Stimulated activated effector memory CD8-positive, alpha-beta T cell treated with anti-CD3 and anti-CD28 coated beads, Interleukin-12 subunit alpha, Interleukin-12 subunit beta, amount 100 ng/mL, for 72 hours (primary cell): Measurements from ENCODE around the gene RAB6B.
A peak's percentile ranks its signal among the peaks of the same experiment; 100 is the strongest.

Experiments used
- ATAC-seq: fragments of 150-1000 bp; cut with Tn5 transposase; 2 replicates; pipeline ENCODE4 v1.10.0; 2021
- DNase-seq, 2 donors: peaks; one replicate each; pipeline ENCODE4 v3.0.0; 2021 to 2022; ENCODE audit warnings: low spot score in 2 of 2
- H3K27ac Mint-ChIP-seq: one replicate; pipeline ENCODE4 v1.8.0; 2022; ENCODE audit warnings: mild to moderate bottlenecking, mixed read lengths
- H3K36me3 Mint-ChIP-seq: one replicate; pipeline ENCODE4 v1.8.0; 2022; ENCODE audit warnings: mild to moderate bottlenecking, mixed read lengths
- H3K4me1 Mint-ChIP-seq: one replicate; pipeline ENCODE4 v1.8.0; 2022; ENCODE audit warnings: mixed read lengths
- H3K4me3 Mint-ChIP-seq: one replicate; pipeline ENCODE4 v1.8.0; 2022; ENCODE audit warnings: mild to moderate bottlenecking, mixed read lengths
- H3K9me3 Mint-ChIP-seq: one replicate; pipeline ENCODE4 v1.8.0; 2022; ENCODE audit warnings: mixed read lengths

RAB6B gene

DNA sequence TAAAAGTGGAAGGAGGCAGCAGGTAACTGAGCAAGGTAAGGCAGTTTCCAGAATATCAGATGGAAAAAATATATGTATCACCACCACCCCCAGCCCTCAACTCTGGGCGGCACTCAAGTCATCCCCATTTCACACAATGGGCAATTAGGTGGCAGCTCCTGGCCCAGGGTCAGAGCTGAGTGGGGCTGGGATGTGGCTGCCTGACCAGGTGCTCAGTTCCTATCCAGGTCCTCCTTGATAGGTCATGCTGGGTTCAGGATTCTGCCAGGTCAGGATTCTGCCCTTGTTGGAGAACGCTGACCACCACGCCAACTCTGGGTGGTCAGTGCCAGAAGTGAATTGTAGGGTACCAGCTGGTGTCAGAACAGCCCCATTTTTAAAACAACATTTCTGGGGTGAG, 29.5 kb downstream of the RAB6B start:
- Mint-ChIP-seq H3K36me3 (no peaks in the 10 kb centered on the region), H3K9me3 (no peaks in the 10 kb centered on the region), H3K4me1 (no peaks in the 10 kb centered on the region), H3K27ac (no peak overlapping the region), H3K4me3 (no peak overlapping the region)
- no peak for DNase-seq
- ATAC-seq: no peak

DNA sequence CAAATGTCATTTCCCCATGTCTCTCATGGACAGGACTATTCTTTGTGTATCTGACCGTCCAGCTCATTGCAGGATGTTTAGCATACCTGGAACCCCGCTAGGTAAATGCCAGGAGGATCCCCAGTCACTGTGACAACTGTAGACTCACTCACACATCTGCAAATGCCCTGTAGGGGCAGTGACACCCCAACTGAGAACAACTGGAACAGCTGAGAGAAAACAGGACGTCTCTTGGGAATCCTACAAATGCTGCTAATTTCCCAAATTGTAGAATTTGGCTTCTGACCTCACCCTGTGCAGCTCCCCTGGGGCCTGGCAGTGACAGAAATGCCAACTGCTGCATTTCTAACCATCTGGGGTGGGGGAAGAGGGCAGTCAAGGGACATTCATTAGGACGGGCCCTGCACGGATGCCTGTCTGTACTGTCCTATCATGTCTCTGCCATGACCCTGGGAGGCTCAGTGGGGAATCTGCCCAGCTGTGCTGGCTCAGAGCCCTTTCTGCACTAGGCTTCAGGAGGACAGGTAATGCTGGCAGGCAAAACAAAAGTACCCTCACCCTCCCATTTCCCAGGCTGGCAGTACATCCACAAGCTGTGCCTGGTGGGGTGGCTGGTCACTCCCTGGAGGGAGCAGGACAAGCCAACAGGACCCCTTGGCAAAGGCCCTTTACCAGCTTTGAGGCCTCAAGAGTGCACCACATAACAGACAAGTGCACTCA, 30.4 kb downstream of the RAB6B start:
- H3K27ac Mint-ChIP-seq: no peak overlapping the region
- no peak overlapping the region for H3K4me3 Mint-ChIP-seq
- no peaks in the 10 kb centered on the region for H3K4me1 Mint-ChIP-seq
- no peaks in the 10 kb centered on the region for H3K36me3 Mint-ChIP-seq
- H3K9me3 Mint-ChIP-seq: no peaks in the 10 kb centered on the region
- DNase-seq: no peak
- no peak for ATAC-seq

DNA sequence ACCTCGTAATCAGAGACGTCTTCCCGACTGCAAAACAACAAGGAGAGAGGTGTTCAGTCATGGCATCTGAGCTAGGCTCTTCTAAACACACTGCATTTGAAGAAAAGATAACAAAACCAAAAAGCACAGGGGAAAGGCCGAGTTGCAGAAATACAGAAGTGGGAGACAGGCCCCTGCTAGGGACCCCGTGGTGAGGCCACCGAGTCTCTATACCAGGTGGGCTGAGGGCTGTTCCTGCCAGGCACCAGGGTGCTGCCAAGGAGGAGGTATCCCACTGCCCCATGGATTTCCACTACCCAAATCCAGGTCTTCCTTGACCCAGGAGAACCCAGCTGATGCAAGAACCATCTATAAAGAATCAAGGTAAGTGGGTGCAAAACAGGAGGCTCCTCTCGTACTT, 31.1 kb downstream of the RAB6B start:
- DNase-seq (no peak), ATAC-seq (no peak)
- Mint-ChIP-seq H3K27ac (no peak overlapping the region), H3K9me3 (no peaks in the 10 kb centered on the region), H3K36me3 (no peaks in the 10 kb centered on the region), H3K4me3 (no peak overlapping the region), H3K4me1 (no peaks in the 10 kb centered on the region)

DNA sequence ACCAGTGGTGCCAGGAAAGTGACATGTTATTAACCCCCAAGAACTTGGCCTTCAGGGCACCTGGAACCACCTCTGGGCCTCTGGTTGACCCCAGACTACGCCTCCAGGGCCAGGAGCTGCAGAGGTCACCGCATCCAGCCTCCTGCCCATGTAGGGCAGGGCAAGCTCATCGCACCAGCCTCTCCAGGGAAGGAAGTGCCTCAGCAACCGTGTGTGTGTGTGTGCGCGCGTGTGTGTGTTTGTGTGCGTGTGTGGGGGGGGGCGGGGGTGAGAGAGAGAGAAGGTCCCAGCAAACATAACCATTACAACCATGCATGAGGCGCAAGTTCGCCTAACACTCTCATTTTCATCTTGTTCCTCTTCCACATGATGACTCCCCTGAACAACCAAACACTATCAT, 31.8 kb downstream of the RAB6B start:
- H3K9me3 Mint-ChIP-seq: no peaks in the 10 kb centered on the region

DNA sequence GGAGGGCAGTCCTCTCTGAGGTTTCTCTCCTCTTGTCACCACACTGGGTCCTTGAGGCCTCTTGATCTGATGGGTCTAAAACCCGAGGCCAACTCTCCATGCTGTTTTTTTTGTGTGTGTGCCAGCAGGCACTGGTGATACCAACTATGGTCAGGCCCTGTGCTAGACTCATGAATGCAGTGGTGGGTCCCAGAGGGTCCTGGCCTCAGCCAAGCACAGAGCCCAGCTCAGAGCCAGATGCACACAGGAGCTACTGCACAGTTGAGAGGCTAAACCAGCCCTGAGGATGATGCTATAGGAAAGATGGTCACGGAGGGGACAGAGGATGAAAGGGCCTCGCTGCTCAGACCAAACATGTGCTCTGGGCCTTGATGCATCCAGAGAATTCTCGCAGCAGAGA, 33.5 kb downstream of the RAB6B start:
- DNase-seq: no peak
- H3K4me3 Mint-ChIP-seq: no peak overlapping the region
- H3K27ac Mint-ChIP-seq: no peak overlapping the region
- peaks cover 14% of the 10 kb centered on the region for H3K4me1 Mint-ChIP-seq
- ATAC-seq: no peak
- no peaks in the 10 kb centered on the region for H3K36me3 Mint-ChIP-seq
- no peaks in the 10 kb centered on the region for H3K9me3 Mint-ChIP-seq

More for the DNA sequence above, 31.8 kb downstream of the RAB6B start:
- no peak overlapping the region for H3K4me3 Mint-ChIP-seq
- H3K4me1 Mint-ChIP-seq: no peaks in the 10 kb centered on the region
- no peaks in the 10 kb centered on the region for H3K36me3 Mint-ChIP-seq
- ATAC-seq: no peak
- no peak overlapping the region for H3K27ac Mint-ChIP-seq
- DNase-seq: no peak

DNA sequence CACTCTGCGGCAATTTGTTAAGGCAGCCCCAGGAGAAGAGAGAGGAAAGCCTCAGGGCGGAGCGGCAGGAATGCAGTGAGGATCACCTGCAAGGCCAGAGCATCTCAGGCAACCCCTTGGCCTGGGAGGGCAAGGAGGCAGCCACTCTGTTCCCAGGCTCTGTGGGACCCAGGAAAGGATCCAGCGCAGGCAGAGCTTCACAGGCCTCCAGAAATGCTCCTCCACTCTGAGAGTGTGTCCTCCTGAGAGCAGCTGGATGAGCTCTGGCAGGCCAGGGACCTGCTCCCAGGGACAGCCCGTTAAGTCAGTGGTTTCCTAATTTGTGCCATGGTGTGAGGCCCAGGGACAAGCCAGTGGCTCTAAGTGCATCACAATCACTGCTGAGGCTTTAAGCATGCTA, 35.2 kb downstream of the RAB6B start:
- ATAC-seq: no peak
- H3K4me1 Mint-ChIP-seq: peaks cover 14% of the 10 kb centered on the region

DNA sequence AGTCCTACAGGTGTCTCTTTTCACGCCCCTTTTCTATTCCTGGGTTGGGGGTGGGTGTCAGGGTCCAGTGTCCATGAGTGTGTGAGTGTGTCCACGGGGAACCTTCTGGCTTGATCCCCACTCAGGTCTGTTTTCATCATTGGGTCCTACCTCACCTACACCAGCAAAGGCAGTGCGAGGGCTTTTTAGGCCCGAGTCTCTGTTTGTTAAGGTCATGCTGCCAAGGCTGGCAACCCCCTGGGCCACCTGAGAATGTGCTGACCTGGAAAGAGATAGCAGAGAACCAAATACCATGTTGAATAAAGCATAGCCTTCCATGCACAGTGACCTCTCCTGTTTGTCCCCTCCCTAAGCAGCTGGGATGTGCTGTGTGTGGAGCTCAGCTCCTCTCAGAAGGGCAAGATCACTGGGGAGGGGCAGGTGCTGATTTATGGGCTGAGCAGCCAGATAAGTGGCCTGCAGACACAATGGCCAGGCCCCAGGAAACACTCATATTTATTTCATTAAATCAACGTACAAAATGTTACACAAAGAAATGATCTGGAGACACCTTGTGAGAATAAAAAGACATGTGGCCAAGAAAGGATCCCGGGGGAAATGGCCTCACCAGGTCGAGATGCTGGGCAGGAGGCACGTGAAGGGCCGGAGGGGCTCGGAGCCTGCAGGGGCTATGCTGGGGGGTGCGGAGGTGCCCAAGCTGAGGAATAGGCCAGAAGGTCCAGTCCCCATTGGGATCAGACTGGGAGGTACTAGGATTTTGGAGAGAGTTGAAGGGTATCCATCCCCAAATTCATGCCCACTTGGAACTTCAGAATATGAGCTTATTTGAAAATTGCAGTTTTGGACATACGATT, 36.1 kb downstream of the RAB6B start:
- Mint-ChIP-seq H3K4me1 (peaks cover 14% of the 10 kb centered on the region), H3K27ac (no peak overlapping the region), H3K9me3 (no peaks in the 10 kb centered on the region), H3K4me3 (no peak overlapping the region), H3K36me3 (no peaks in the 10 kb centered on the region)
- DNase-seq: no peak
- ATAC-seq: no peak

More for the DNA sequence above, 35.2 kb downstream of the RAB6B start:
- no peak for DNase-seq
- H3K9me3 Mint-ChIP-seq: no peaks in the 10 kb centered on the region
- H3K4me3 Mint-ChIP-seq: no peak overlapping the region
- H3K36me3 Mint-ChIP-seq: no peaks in the 10 kb centered on the region
- no peak overlapping the region for H3K27ac Mint-ChIP-seq

DNA sequence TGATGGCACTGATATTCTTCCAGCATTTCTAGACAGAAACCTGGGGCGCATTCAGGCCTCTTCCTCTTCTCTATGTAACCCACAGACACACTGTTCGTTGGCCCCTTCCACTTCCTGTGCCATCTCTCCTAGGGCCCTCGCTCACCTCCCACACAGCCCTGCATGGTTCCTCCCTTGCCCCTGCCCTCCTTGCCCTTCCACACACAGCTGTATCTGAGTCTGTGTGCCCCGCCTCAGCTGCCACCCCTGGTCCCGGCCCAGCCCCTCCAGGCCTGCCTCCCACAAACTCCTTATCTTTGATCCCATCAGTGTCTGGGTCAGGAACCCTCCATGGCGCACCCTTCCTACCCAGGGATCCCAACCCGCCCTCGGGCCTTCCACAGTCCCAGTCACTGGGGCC, 37.9 kb downstream of the RAB6B start:
- no peaks in the 10 kb centered on the region for H3K9me3 Mint-ChIP-seq
- peaks cover 14% of the 10 kb centered on the region for H3K4me1 Mint-ChIP-seq
- peak overlapping the region; percentile 85 for H3K27ac Mint-ChIP-seq
- no peaks in the 10 kb centered on the region for H3K36me3 Mint-ChIP-seq
- ATAC-seq (peak; percentile 73), DNase-seq (no peak)
- H3K4me3 Mint-ChIP-seq: peak overlapping the region; percentile 37

DNA sequence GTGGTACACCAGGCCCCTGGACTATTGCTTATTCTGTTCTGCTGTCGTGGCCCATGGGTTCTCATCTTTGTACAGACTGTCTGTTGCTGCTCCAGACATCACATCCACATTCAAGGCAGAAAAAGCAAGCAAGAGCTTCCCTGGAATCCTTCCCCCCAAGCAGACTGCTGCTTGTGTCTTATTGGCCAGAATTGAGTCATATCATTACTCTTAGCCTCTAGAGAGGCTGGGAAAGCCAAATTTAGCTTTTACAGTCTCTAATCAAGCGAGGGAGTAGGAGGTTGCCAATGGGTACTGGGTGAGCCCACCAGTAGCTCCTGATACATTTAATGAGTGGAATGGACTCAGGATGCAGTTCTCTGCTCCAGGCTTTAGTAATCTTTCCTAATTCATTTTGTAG, 39.4 kb downstream of the RAB6B start:
- no peak for DNase-seq
- Mint-ChIP-seq H3K27ac (no peak overlapping the region), H3K9me3 (no peaks in the 10 kb centered on the region), H3K36me3 (no peaks in the 10 kb centered on the region), H3K4me3 (no peak overlapping the region), H3K4me1 (peaks cover 22% of the 10 kb centered on the region)
- no peak for ATAC-seq

DNA sequence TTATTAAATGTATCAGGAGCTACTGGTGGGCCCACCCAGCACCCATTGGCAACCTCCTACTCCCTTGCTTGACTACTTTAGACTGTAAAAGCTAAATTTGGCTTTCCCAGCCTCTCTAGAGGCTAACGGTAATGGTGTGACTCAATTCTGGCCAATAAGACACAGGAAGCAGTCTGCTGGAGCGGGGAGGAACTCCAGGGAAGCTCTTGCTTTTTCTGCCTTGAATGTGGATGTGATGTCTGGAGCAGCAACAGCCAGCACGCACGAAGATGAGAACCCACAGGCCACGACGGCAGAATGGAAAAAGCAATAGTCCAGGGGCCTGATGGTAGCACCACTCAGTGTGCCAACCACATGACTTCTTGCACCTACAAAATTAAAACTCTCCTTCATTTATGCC, 39.9 kb downstream of the RAB6B start:
- H3K4me1 Mint-ChIP-seq: peaks cover 26% of the 10 kb centered on the region
- H3K27ac Mint-ChIP-seq: no peak overlapping the region
- no peaks in the 10 kb centered on the region for H3K9me3 Mint-ChIP-seq
- no peaks in the 10 kb centered on the region for H3K36me3 Mint-ChIP-seq
- DNase-seq: no peak
- H3K4me3 Mint-ChIP-seq: no peak overlapping the region
- ATAC-seq: no peak

DNA sequence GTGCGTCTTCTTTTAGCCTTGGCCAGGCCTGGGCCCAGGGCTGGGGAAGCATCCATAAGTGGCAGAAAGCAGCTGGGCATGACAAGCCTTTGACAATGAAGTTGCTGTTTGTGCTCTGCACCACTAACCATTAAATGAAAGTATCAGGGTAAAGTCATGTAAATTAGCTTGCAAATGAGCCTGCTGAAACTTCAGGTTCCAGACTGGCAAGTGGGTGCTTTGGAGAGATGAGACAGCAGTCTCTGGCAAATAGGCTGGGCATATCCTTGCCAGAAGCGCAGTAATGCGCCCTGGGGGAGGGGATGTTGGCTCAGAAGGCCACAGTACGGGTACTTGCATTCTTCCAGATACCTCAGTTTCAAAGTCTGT, 40.7 kb downstream of the RAB6B start:
- no peak for ATAC-seq
- H3K27ac Mint-ChIP-seq: no peak overlapping the region
- no peak overlapping the region for H3K4me3 Mint-ChIP-seq
- no peaks in the 10 kb centered on the region for H3K36me3 Mint-ChIP-seq
- peaks cover 31% of the 10 kb centered on the region for H3K4me1 Mint-ChIP-seq
- H3K9me3 Mint-ChIP-seq: no peaks in the 10 kb centered on the region
- no peak for DNase-seq

DNA sequence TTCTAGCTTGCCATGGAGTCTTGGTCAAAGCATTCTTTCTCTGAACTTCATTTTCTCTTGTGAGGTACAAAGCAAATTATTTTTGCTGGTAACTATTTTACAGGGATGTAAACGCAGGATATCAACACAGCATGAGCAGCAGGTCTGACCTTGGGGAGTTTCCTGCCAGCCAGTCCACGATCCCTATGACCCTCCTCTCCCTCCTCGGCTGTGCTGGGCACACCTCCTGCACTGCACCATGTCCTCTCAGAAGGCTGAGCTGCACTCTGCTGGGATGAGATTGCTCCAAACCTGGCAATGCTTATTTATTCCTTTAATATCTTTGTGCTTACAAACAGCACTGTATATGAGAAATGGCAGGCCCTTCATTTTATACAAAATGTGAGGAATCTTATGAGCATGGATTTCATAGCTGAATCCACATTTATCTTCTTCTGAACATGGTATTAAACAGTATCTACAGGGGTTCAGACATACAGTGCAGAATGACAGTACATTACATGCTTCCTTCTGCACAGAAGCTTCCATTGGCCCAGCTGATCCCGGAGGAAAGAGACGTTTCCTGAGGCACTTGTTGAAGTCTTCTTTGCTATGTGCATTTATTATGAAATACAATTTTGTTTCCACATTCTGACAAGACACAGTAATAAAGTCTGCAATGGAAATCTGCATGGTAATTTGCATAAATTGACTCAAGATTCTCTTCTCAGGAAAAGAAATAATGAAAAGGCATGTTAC, 41.2 kb downstream of the RAB6B start:
- no peaks in the 10 kb centered on the region for H3K9me3 Mint-ChIP-seq
- peaks cover 37% of the 10 kb centered on the region for H3K4me1 Mint-ChIP-seq
- no peak overlapping the region for H3K27ac Mint-ChIP-seq
- ATAC-seq: no peak
- no peaks in the 10 kb centered on the region for H3K36me3 Mint-ChIP-seq
- no peak for DNase-seq
- H3K4me3 Mint-ChIP-seq: no peak overlapping the region

DNA sequence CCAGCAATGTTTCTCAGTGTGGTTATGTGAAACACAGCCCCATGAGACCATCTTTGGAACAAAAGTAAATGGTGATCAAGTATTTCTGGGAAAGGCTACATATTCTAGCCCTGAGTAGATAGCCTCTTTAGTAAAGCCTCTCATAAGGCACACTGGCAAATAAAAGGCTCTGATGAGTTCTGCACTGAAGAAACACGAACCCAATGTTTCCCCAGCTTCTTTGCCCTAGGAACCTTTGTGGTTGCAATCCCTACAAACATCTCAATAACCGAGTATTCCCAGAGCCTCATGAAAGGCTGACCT, 41.8 kb downstream of the RAB6B start:
- H3K9me3 Mint-ChIP-seq: no peaks in the 10 kb centered on the region
- no peak overlapping the region for H3K4me3 Mint-ChIP-seq
- DNase-seq: no peak
- no peak for ATAC-seq
- no peak overlapping the region for H3K27ac Mint-ChIP-seq
- no peaks in the 10 kb centered on the region for H3K36me3 Mint-ChIP-seq
- H3K4me1 Mint-ChIP-seq: peaks cover 42% of the 10 kb centered on the region

DNA sequence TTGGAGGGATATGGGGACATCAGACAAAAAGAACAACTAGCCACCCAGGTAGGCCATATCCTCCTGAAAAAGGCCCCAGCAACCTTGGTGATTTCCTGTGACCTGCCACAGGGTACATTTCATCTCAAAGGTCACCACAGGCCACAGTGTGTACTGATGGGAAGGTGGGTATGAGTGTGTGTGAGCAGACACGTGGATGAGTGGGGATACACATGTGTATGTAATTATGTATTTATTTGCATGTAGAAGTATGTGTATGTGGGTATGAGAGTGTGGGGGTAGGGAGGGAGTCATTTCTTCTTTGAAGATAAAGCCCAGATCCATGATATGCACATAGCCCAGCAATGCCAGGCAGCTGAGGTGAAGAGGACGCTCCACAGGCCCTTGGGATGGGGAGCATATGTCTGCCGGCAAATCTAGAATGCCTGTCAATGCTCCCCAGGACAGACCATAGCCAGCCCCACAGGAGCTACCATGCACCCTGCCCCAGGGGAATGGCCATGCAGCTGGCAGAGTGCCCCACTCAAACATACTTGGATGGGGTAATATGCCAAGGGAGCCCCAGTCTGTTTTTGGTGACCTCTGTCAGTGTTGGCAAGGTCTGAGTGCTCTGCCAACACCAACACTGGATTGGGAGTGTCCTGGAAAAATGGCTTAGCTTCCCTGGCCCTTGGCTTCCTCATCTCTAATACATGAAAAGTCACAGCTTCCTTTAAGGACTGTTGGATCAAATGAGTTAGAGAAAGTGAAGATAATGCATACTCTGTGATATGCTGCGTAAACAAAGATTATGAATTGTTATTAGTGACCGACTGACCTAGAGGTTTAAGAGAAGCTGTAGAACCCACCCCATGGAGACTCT, 42.4 kb downstream of the RAB6B start:
- ATAC-seq (no peak), DNase-seq (no peak)
- Mint-ChIP-seq H3K4me3 (no peak overlapping the region), H3K36me3 (no peaks in the 10 kb centered on the region), H3K4me1 (peaks cover 41% of the 10 kb centered on the region), H3K9me3 (no peaks in the 10 kb centered on the region), H3K27ac (no peak overlapping the region)

DNA sequence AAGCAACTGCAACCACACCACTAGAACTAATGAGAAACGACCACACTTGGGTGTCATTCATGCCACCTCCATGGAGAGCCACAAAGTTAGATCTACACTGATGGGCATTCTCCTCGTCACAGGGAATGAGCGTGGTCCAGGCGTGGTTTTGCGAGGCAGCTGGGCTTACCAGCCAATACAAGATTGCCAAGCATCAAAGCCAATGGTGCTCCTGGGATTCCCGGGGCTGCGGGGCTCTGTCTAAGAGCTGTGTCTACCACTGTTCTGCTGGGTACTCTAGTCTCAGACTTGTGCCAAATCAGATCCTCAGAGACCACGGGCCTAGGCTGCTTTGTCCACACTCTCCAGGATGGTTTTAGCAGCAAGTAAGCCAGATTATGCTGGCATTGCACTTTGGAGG, 43.8 kb downstream of the RAB6B start:
- Mint-ChIP-seq H3K27ac (peak overlapping the region; percentile 79), H3K36me3 (no peaks in the 10 kb centered on the region), H3K4me1 (peaks cover 29% of the 10 kb centered on the region), H3K4me3 (peak overlapping the region; percentile 0), H3K9me3 (no peaks in the 10 kb centered on the region)
- no peak for ATAC-seq
- no peak for DNase-seq
